ENCODE data around the gene TIMM23.
"Not testable (repeated sequence)": the region's sequence is repeated elsewhere in the genome, so short reads cannot be mapped to it uniquely, and the experiment has no call there.

DNA sequence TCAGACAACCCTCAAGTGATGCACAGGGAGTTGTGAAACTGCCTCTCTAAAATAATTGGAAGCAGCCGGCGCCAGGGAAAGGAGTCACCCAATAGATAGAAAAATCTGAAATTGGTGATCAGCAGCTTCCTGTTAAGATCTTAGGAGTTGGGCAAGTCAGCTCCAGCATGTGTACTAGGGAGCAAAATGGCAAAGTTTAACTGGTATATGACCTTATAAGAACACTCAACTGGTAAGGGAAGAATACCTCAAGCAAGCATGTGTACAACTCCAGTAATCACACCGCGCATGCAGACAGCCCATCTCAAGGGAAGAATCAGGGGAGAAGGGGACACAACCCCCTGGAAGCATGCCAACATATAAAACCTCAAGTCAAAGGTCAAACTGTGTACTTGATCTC lies 17.9 kb upstream of the TIMM23 start:
- TF ChIP-seq, protein P1, sequence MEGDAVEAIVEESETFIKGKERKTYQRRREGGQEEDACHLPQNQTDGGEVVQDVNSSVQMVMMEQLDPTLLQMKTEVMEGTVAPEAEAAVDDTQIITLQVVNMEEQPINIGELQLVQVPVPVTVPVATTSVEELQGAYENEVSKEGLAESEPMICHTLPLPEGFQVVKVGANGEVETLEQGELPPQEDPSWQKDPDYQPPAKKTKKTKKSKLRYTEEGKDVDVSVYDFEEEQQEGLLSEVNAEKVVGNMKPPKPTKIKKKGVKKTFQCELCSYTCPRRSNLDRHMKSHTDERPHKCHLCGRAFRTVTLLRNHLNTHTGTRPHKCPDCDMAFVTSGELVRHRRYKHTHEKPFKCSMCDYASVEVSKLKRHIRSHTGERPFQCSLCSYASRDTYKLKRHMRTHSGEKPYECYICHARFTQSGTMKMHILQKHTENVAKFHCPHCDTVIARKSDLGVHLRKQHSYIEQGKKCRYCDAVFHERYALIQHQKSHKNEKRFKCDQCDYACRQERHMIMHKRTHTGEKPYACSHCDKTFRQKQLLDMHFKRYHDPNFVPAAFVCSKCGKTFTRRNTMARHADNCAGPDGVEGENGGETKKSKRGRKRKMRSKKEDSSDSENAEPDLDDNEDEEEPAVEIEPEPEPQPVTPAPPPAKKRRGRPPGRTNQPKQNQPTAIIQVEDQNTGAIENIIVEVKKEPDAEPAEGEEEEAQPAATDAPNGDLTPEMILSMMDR (IDR thresholded peaks at IDR 0.05) = not testable (repeated sequence)
- not testable (repeated sequence) for TF ChIP-seq POLR2A (IDR thresholded peaks at IDR 0.05)

All from body of pancreas (tissue), 4 donors.